AG04449 (cell line): ENCODE measurements around the gene BCL2L1.

ENCODE experiments used
- CTCF ChIA-PET: fragments of 350-600 bp; formaldehyde crosslinking; extraction: SDS; loops from one replicate; lab custom pipeline; 2021; ENCODE audit warnings: antibody characterized with exemption; lab: Yijun Ruan, JAX
- POLR2A ChIA-PET: fragments of 400-600, 350-600 bp; formaldehyde crosslinking; extraction: SDS; loops from one replicate; lab custom pipeline; 2020; ENCODE audit warnings: antibody characterized with exemption, inconsistent platforms; lab: Yijun Ruan, JAX
- DNase-seq: peaks from one replicate; pipeline ENCODE4 v3.0.0-alpha.2; 2010; ENCODE audit warnings: low read depth, low spot score
- H3K4me3 ChIP-seq: 2 replicates; pipeline ENCODE4 v1.5.1; 2011; ENCODE audit warnings: low read depth, mild to moderate bottlenecking, control low read depth, low read length
- CTCF ChIP-seq: IDR thresholded peaks from one replicate; pipeline ENCODE4 v1.5.1; 2011; ENCODE audit warnings: mild to moderate bottlenecking, moderate library complexity, low read length, control low read depth, inconsistent platforms; ENCODE audit not compliant: insufficient read depth; ENCODE audit errors: missing control alignments

BCL2L1 gene

GRCh38 chr20:31693402-31693801, 29.3 kb downstream of the BCL2L1 start:
- DNase-seq = no peak
- ChIA-PET CTCF (interaction anchor here (0.6 to 4.0 kb wide), 8 partner anchors 9 to 124 kb away, joined by 3 to 27 read pairs (median 4); partner anchors contain the start of gene BCL2L1), POLR2A (interaction anchor here (0.6 kb wide), 1 partner anchor 19 kb away, joined by 4 read pairs; no protein-coding TSS in a partner anchor)
- TF ChIP-seq CTCF = no peak
- H3K4me3 ChIP-seq = no peak overlapping the region

- ChIA-PET POLR2A (interaction anchor here (0.7 kb wide), 1 partner anchor 30 kb away, joined by 5 read pairs; no protein-coding TSS in a partner anchor), CTCF (interaction anchor here (1.5 to 4.0 kb wide), 6 partner anchors 8 to 78 kb away, joined by 4 to 27 read pairs (median 4); partner anchors contain the start of gene BCL2L1)
- DNase-seq = peak; percentile 41
- H3K4me3 ChIP-seq = no peak overlapping the region
- no peak for TF ChIP-seq CTCF
Measured at GRCh38 chr20:31691646-31692275, 30.9 kb downstream of the BCL2L1 start.

GRCh38 chr20:31690124-31690666, 32.5 kb downstream of the BCL2L1 start:
- POLR2A ChIA-PET = no interaction called here
- DNase-seq = no peak
- no peak for TF ChIP-seq CTCF
- CTCF ChIA-PET = interaction anchor here (0.9 to 4.0 kb wide), 3 partner anchors 12 to 33 kb away, joined by 3 to 27 read pairs (median 26); partner anchors contain the start of gene BCL2L1
- no peak overlapping the region for H3K4me3 ChIP-seq

GRCh38 chr20:31689141-31689540, 33.5 kb downstream of the BCL2L1 start:
- DNase-seq = no peak
- CTCF ChIA-PET = interaction anchor here (2.3 to 2.4 kb wide), 2 partner anchors 28 to 35 kb away, joined by 10 to 14 read pairs; no protein-coding TSS in a partner anchor
- TF ChIP-seq CTCF = no peak
- POLR2A ChIA-PET = no interaction called here
- H3K4me3 ChIP-seq = no peak overlapping the region

GRCh38 chr20:31687777-31688176, 34.9 kb downstream of the BCL2L1 start:
- TF ChIP-seq CTCF = no peak
- ChIA-PET POLR2A (interaction anchor here (0.7 kb wide), 1 partner anchor 11 kb away, joined by 3 read pairs; no protein-coding TSS in a partner anchor), CTCF (interaction anchor here (0.6 to 2.4 kb wide), 3 partner anchors 26 to 128 kb away, joined by 3 to 14 read pairs (median 10); no protein-coding TSS in a partner anchor)
- H3K4me3 ChIP-seq = no peak overlapping the region
- no peak for DNase-seq
